A549 (cell line): ENCODE results near the gene KCNG3. TPM values are rescaled to one million over a fixed set of nuclear protein-coding genes. Genes with fewer than 3 reads are reported as not detected.
A peak's percentile ranks its signal among the peaks of the same experiment; 100 is the strongest.

Experiments
- ATAC-seq, 2 experiments: fragments of 200-7000 bp in 1 of 2; fragments of >200 bp in 1 of 2; cut with Nextera tagmentation in 1 of 2; cut with Tn5 transposase in 1 of 2; 3 replicates each; pipeline versions ENCODE4 v1.8.0 to v1.9.1; 2018 to 2020; ENCODE audit warnings: mild to moderate bottlenecking in 1 of 2, moderate library complexity in 1 of 2
- CTCF ChIA-PET: fragments of 300-600 bp; sonication (Branson Sonifier 250); formaldehyde crosslinking; extraction: SDS; loops from one replicate; lab custom pipeline; 2021; ENCODE audit warnings: antibody characterized with exemption, inconsistent platforms; lab: Yijun Ruan, JAX
- POLR2A ChIA-PET: fragments of 350-600 bp; formaldehyde crosslinking; extraction: SDS; loops from one replicate; lab custom pipeline; 2021; ENCODE audit warnings: antibody characterized with exemption, inconsistent platforms; lab: Yijun Ruan, JAX
- DNase-seq, 2 experiments: peaks; one replicate each; pipeline versions ENCODE4 v3.0.0 to v3.0.0-alpha.2; 2011 to 2016; ENCODE audit warnings: low read depth in 1 of 2, low spot score in 1 of 2
- FAIRE-seq: peaks from 2 replicates; lab custom pipeline; 2011; peaks lifted over from hg19 to GRCh38; lab: Jason Lieb, UNC
- H3K27ac ChIP-seq, 2 experiments: fragments of >200 bp; sonication (Bioruptor Twin); formaldehyde crosslinking; 3 replicates each; pipeline ENCODE4 v1.5.1; 2016 to 2017
- H3K4me1 ChIP-seq: fragments of >200 bp; sonication (Bioruptor Twin); formaldehyde crosslinking; 3 replicates; pipeline ENCODE4 v1.6.1; 2016
- H3K4me2 ChIP-seq: fragments of >200 bp; sonication (Bioruptor Twin); formaldehyde crosslinking; 3 replicates; pipeline ENCODE4 v1.6.1; 2016
- H3K4me3 ChIP-seq: fragments of >200 bp; sonication (Bioruptor Twin); formaldehyde crosslinking; 3 replicates; pipeline ENCODE4 v1.5.1; 2016
- H3K9me3 ChIP-seq: fragments of >200 bp; sonication (Bioruptor Twin); formaldehyde crosslinking; 3 replicates; pipeline ENCODE4 v1.6.1; 2016
- BCL3 ChIP-seq: fragments of >200 bp; sonication (Bioruptor Twin); formaldehyde crosslinking; IDR thresholded peaks from 3 replicates; pipeline ENCODE4 v1.6.1; 2016
- CEBPB ChIP-seq, 2 experiments: fragments of >200 bp in 1 of 2; sonication (Bioruptor Twin) in 1 of 2; formaldehyde crosslinking in 1 of 2; IDR thresholded peaks; 2 replicates each; pipeline ENCODE4 v1.6.1; 2012 to 2016
- CHD2 ChIP-seq: fragments of 150-350 bp; IDR thresholded peaks from 2 replicates; pipeline ENCODE4 v1.6.1; 2014; ENCODE audit warnings: low read length; ENCODE audit not compliant: partially characterized antibody
- EHMT2 ChIP-seq: fragments of 200-600 bp; sonication (generic); IDR thresholded peaks from 2 replicates; pipeline ENCODE4 v1.6.1; 2016; ENCODE audit warnings: antibody characterized with exemption, low read depth, mild to moderate bottlenecking, moderate library complexity
- EP300 ChIP-seq, 2 experiments: fragments of >200 bp; sonication (Bioruptor Twin); formaldehyde crosslinking; IDR thresholded peaks; 2 replicates in 1 of 2; 3 replicates in 1 of 2; pipeline ENCODE4 v1.6.1; 2016 to 2017
- FOSB ChIP-seq: fragments of 250-450 bp; sonication (Bioruptor Pico); IDR thresholded peaks from 2 replicates; pipeline ENCODE4 v1.5.0; 2020; ENCODE audit warnings: mild to moderate bottlenecking, moderate library complexity
- FOSL2 ChIP-seq, 2 experiments: fragments of 450-650 bp in 1 of 2; fragments of >200 bp in 1 of 2; sonication (Bioruptor Twin) in 1 of 2; formaldehyde crosslinking; IDR thresholded peaks; 2 replicates each; pipeline versions ENCODE4 v1.5.0 to v1.6.1; 2016 to 2020; ENCODE audit warnings: mild to moderate bottlenecking in 1 of 2, moderate library complexity in 1 of 2
- GATA3 ChIP-seq: IDR thresholded peaks from 2 replicates; pipeline ENCODE4 v1.6.1; 2012; ENCODE audit warnings: borderline replicate concordance
- HOXA7 ChIP-seq: fragments of 250-450 bp; sonication (Bioruptor Pico); IDR thresholded peaks from 2 replicates; pipeline ENCODE4 v1.5.0; 2020; ENCODE audit warnings: mild to moderate bottlenecking, moderate library complexity
- HOXB5 ChIP-seq: fragments of 250-450 bp; sonication (Bioruptor Pico); IDR thresholded peaks from 2 replicates; pipeline ENCODE4 v1.5.0; 2020; ENCODE audit warnings: mild to moderate bottlenecking, moderate library complexity
- JUN ChIP-seq, 2 experiments: fragments of >200 bp; sonication (Bioruptor Twin); formaldehyde crosslinking; IDR thresholded peaks; 2 replicates in 1 of 2; 3 replicates in 1 of 2; pipeline ENCODE4 v1.6.1; 2016 to 2017
- JUNB ChIP-seq: fragments of >200 bp; sonication (Bioruptor Twin); formaldehyde crosslinking; IDR thresholded peaks from 2 replicates; pipeline ENCODE4 v1.6.1; 2016
- KDM1A ChIP-seq: fragments of 200-600 bp; sonication (generic); IDR thresholded peaks from 2 replicates; pipeline ENCODE4 v1.6.1; 2016; ENCODE audit warnings: low read depth, mild to moderate bottlenecking
- KDM5A ChIP-seq: fragments of 200-600 bp; sonication (generic); IDR thresholded peaks from 2 replicates; pipeline ENCODE4 v1.6.1; 2016; ENCODE audit warnings: antibody characterized with exemption, mild to moderate bottlenecking
- MYC ChIP-seq: IDR thresholded peaks from 2 replicates; pipeline ENCODE4 v1.6.1; 2012; ENCODE audit warnings: mild to moderate bottlenecking, inconsistent platforms, low read length, improper control_type of control experiment, borderline replicate concordance
- NFE2L2 ChIP-seq: fragments of 150-350 bp; conservative IDR thresholded peaks from 2 replicates; pipeline ENCODE4 v1.6.1; 2014; ENCODE audit warnings: low read length
- POLR2A ChIP-seq: IDR thresholded peaks from 2 replicates; pipeline ENCODE4 v1.6.1; 2012; ENCODE audit warnings: mild to moderate bottlenecking, low read length
- RAD21 ChIP-seq, 2 experiments: fragments of >200 bp in 1 of 2; sonication (Bioruptor Twin) in 1 of 2; formaldehyde crosslinking in 1 of 2; IDR thresholded peaks in 1 of 2; conservative IDR thresholded peaks in 1 of 2; 2 replicates in 1 of 2; 3 replicates in 1 of 2; pipeline ENCODE4 v1.6.1; 2012 to 2018; ENCODE audit warnings: inconsistent platforms in 1 of 2
- RCOR1 ChIP-seq: fragments of 150-350 bp; IDR thresholded peaks from 2 replicates; pipeline ENCODE4 v1.6.1; 2014; ENCODE audit warnings: antibody characterized with exemption, low read length, low read depth
- SREBF2 ChIP-seq: fragments of 450-650 bp; IDR thresholded peaks from 2 replicates; pipeline ENCODE4 v1.6.1; 2014; ENCODE audit warnings: mild to moderate bottlenecking, moderate library complexity
- TP53 ChIP-seq: fragments of 250-450 bp; sonication (Bioruptor Pico); IDR thresholded peaks from 2 replicates; pipeline ENCODE4 v1.5.0; 2021; ENCODE audit warnings: mild to moderate bottlenecking, moderate library complexity
- ZC3H11A ChIP-seq: fragments of 450-650 bp; IDR thresholded peaks from 2 replicates; pipeline ENCODE4 v1.6.1; 2014; ENCODE audit warnings: antibody characterized with exemption, mild to moderate bottlenecking
- ZSCAN20 ChIP-seq: fragments of 250-450 bp; sonication (Bioruptor Pico); IDR thresholded peaks from 2 replicates; pipeline ENCODE4 v1.8.0; 2022; ENCODE audit warnings: mild to moderate bottlenecking, moderate library complexity
- WGBS: methylation state at CpG from one replicate; pipeline ENCODE4 v1.1.6; 2017; ENCODE audit errors: missing lambda C conversion rate; 5-methylcytosine and 5-hydroxymethylcytosine counted together
- polyA plus RNA-seq, 4 experiments: library from polyadenylated mRNA; depleted of rRNA in 3 of 4; stranded (reverse); fragments of >200 nt; fragmentation: RNase III in 1 of 4; extraction: RNeasy Plus Mini Kit Qiagen cat#74134 plus additional on column Dnase treatment in 1 of 4; gene quantifications; 2 replicates in 3 of 4; 3 replicates in 1 of 4; pipeline ENCODE4 v1.2.3, GENCODE V29; 2011 to 2017
- TF ChIP-seq, protein P1 (sequence below): fragments of 250-450 bp; sonication (Bioruptor Pico); IDR thresholded peaks from 2 replicates; pipeline ENCODE4 v1.5.0; 2020; ENCODE audit warnings: low read depth, mild to moderate bottlenecking, moderate library complexity
- TF ChIP-seq, protein P2 (sequence below): IDR thresholded peaks from 2 replicates; pipeline ENCODE4 v1.6.1; 2012
- TF ChIP-seq, protein P3 (sequence below): fragments of 450-650 bp; IDR thresholded peaks from 2 replicates; pipeline ENCODE4 v1.6.1; 2014; ENCODE audit warnings: antibody characterized with exemption
- TF ChIP-seq, protein P4 (sequence below): IDR thresholded peaks from 2 replicates; pipeline ENCODE4 v1.6.1; 2012; ENCODE audit warnings: low read depth, borderline replicate concordance

Gene KCNG3
- polyA plus RNA-seq, 2 of the 4 experiments (the other 2 are of a cell fraction): 0.67 to 0.70 TPM

- peak overlapping the region; percentile 88 for H3K4me2 ChIP-seq
- FAIRE-seq (no peak), DNase-seq (no peak), ATAC-seq (no peak)
- ChIA-PET POLR2A (interaction anchor here (0.8 kb wide), 1 partner anchor 167 kb away, joined by 3 read pairs; no protein-coding TSS in a partner anchor), CTCF (interaction anchor here (0.7 to 3.8 kb wide), 20 partner anchors 8 to 180 kb away, joined by 3 to 31 read pairs (median 4); no protein-coding TSS in a partner anchor)
- H3K4me1 ChIP-seq: peaks cover 8% of the 10 kb centered on the region; the same call in 1 of the 3 replicates
- 48% methylated on average over 6 of the region's 6 CpGs for WGBS
- no peak overlapping the region for H3K4me3 ChIP-seq
- no peak overlapping the region for H3K27ac ChIP-seq
- no peak for TF ChIP-seq RAD21 (conservative IDR thresholded peaks at IDR 0.05 in 1 of 2, IDR thresholded peaks at IDR 0.05 in 1 of 2)
- TF ChIP-seq RCOR1: no peak
- TF ChIP-seq GATA3: no peak
- no peak for TF ChIP-seq POLR2A
- peak; percentile 51 to 72; a peak in 2 of 4 replicates for TF ChIP-seq CEBPB (IDR thresholded peaks at IDR 0.05)
- H3K9me3 ChIP-seq: no peaks in the 10 kb centered on the region
These were observed 1.8 kb upstream of the KCNG3 start for GRCh38 chr2:42495611-42496010.

DNA sequence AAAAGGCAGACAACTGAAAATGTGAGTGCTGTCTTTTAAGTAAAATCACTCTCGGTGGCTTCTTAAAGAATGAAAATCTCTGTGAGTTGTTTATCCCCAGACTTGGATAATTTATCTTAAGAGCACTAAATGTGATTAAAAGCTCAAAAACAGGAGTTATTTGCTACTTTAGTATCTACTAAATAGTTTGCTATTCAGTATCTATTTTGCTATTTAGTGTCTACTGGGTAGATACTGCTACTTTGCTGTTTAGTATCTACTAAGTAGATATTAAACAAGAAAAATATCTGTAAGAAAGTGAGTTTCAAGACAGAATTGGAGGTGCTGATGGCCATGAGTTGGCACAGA is 1.4 kb upstream of the KCNG3 start:
- FAIRE-seq: no peak
- CTCF ChIA-PET: interaction anchor here (0.7 to 3.8 kb wide), 21 partner anchors 8 to 180 kb away, joined by 3 to 31 read pairs (median 4); no protein-coding TSS in a partner anchor

DNA sequence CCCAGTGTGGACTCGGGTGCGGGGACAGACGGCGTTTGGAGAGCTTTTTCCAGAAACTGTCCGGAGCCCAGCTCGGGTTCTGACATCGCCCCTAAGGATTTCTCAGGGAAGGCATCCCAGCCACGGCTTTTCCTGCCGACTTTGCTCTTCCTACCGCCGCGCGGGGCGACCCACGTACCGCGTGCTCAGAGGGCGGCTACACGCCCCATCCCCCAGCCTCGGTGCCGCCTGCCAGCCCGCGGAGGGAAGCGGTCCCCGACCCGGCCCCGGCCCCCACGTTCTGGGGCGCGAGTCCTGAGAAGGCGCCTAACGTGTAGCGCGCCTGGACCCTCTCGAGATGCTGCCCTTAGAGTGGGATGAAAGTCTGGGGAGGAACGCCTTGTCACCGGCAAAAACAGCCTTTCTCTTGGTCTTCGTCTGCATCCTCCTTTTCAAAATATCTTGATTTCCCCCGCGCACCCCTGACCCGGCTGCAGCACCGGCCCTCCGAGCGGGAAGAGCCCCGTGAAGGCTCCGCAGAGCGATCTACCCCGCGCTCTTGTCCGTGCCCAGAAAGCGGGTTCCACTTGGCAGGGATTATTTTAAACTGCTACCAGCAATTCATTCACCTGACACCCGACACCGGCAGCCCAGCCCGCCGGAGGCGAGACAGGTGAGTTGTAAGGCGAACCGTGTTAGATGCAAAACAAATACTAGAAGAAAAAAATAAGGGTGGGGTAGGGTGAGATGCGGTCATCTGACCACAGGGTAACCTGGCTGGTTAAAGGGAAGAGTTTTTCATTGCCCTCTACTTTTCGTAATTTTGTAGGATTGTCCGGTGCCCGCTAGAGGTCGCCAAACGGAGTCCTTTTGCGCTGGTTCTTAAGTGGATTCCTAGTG is 812 bp upstream of the KCNG3 start:
- DNase-seq: peak; percentile 78 to 91
- no peak for FAIRE-seq
- H3K4me2 ChIP-seq: peak overlapping the region; percentile 88
- WGBS: 2% methylated on average over 57 of the region's 65 CpGs
- H3K4me3 ChIP-seq: peak overlapping the region; percentile 68
- POLR2A ChIA-PET: interaction anchor here (1.5 kb wide), 1 partner anchor 275 kb away, joined by 4 read pairs; no protein-coding TSS in a partner anchor
- peaks cover 8% of the 10 kb centered on the region; the same call in 1 of the 3 replicates for H3K4me1 ChIP-seq
- CTCF ChIA-PET: interaction anchor here (0.7 to 3.8 kb wide), 23 partner anchors 8 to 173 kb away, joined by 3 to 31 read pairs (median 4); no protein-coding TSS in a partner anchor
- H3K27ac ChIP-seq: peak overlapping the region; percentile 71 to 88
- no peaks in the 10 kb centered on the region for H3K9me3 ChIP-seq
- ATAC-seq: peak; percentile 67 to 85
- TF ChIP-seq, protein P1, sequence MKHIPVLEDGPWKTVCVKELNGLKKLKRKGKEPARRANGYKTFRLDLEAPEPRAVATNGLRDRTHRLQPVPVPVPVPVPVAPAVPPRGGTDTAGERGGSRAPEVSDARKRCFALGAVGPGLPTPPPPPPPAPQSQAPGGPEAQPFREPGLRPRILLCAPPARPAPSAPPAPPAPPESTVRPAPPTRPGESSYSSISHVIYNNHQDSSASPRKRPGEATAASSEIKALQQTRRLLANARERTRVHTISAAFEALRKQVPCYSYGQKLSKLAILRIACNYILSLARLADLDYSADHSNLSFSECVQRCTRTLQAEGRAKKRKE (CRISPR knock-in tag): no peak
- TF ChIP-seq, protein P2, sequence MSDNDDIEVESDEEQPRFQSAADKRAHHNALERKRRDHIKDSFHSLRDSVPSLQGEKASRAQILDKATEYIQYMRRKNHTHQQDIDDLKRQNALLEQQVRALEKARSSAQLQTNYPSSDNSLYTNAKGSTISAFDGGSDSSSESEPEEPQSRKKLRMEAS: peak; percentile 92
- 0 out of 2 replicates have a peak, but pooled peaks have one; percentile 4 for TF ChIP-seq GATA3
- TF ChIP-seq, protein P3, sequence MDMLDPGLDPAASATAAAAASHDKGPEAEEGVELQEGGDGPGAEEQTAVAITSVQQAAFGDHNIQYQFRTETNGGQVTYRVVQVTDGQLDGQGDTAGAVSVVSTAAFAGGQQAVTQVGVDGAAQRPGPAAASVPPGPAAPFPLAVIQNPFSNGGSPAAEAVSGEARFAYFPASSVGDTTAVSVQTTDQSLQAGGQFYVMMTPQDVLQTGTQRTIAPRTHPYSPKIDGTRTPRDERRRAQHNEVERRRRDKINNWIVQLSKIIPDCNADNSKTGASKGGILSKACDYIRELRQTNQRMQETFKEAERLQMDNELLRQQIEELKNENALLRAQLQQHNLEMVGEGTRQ: peak; percentile 59
- TF ChIP-seq KDM5A: no peak
- TF ChIP-seq CHD2: no peak
- TF ChIP-seq SREBF2: no peak

More for the DNA sequence above, 1.4 kb upstream of the KCNG3 start:
- Histone ChIP-seq H3K9me3 (no peaks in the 10 kb centered on the region), H3K4me1 (peaks cover 8% of the 10 kb centered on the region; the same call in 1 of the 3 replicates), H3K4me3 (no peak overlapping the region; the same call in 2 of the 3 replicates), H3K27ac (no peak overlapping the region), H3K4me2 (peak overlapping the region; percentile 88)
- TF ChIP-seq, protein P3: no peak
- TF ChIP-seq JUN (IDR thresholded peaks at IDR 0.05) (no peak), HOXB5 (CRISPR knock-in tag) (no peak), TP53 (no peak), HOXA7 (CRISPR knock-in tag) (no peak), ZSCAN20 (CRISPR knock-in tag) (no peak), EP300 (IDR thresholded peaks at IDR 0.05) (no peak), KDM1A (no peak), ZC3H11A (no peak), FOSL2 (IDR thresholded peaks at IDR 0.05) (no peak), FOSL2 (CRISPR knock-in tag; IDR thresholded peaks at IDR 0.05) (no peak), MYC (no peak), JUNB (no peak), FOSB (no peak), BCL3 (no peak), NFE2L2 (no peak), EHMT2 (no peak)
- TF ChIP-seq, protein P2: no peak
- TF ChIP-seq, protein P4, sequence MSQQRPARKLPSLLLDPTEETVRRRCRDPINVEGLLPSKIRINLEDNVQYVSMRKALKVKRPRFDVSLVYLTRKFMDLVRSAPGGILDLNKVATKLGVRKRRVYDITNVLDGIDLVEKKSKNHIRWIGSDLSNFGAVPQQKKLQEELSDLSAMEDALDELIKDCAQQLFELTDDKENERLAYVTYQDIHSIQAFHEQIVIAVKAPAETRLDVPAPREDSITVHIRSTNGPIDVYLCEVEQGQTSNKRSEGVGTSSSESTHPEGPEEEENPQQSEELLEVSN: no peak
- no peak for DNase-seq
- POLR2A ChIA-PET: no interaction called here
- 6% methylated on average over 1 of the region's 1 CpG for WGBS
- no peak for ATAC-seq
